Activated CD4-positive, alpha-beta T cell treated with anti-CD3 and anti-CD28 coated beads, Interleukin-2, amount 10 ng/mL, durations not matched to agents 24 days and 14 days (primary cell): ENCODE measurements around the gene EXOC3L2. TPM values are rescaled to one million over a fixed set of nuclear protein-coding genes. Genes with fewer than 3 reads are reported as not detected.

Experiments used
- DNase-seq: peaks from one replicate; pipeline ENCODE4 v3.0.0; 2022
- H3K27ac Mint-ChIP-seq: one replicate; pipeline ENCODE4 v1.8.0; 2022; ENCODE audit warnings: mild to moderate bottlenecking, mixed read lengths
- H3K27me3 Mint-ChIP-seq: one replicate; pipeline ENCODE4 v1.8.0; 2022; ENCODE audit warnings: mixed read lengths
- H3K36me3 Mint-ChIP-seq: one replicate; pipeline ENCODE4 v1.8.0; 2022; ENCODE audit warnings: low read depth, mild to moderate bottlenecking, mixed read lengths
- H3K4me1 Mint-ChIP-seq: one replicate; pipeline ENCODE4 v1.8.0; 2021; ENCODE audit warnings: mixed read lengths
- H3K4me3 Mint-ChIP-seq: one replicate; pipeline ENCODE4 v1.8.0; 2022; ENCODE audit warnings: mild to moderate bottlenecking, moderate library complexity, mixed read lengths
- H3K9me3 Mint-ChIP-seq: one replicate; pipeline ENCODE4 v1.8.0; 2021; ENCODE audit warnings: mixed read lengths
- intact Hi-C: fragments of 100-400 bp; cut with micrococcal nuclease; formaldehyde crosslinking; loops from one replicate; pipeline ENCODE4 v1.15.1; 2023
- total RNA-seq: library from RNA; stranded (reverse); gene quantifications from 2 replicates; pipeline ENCODE4 v1.2.3, GENCODE V29; 2022

The EXOC3L2 gene
- total RNA-seq, 1 donor from 2014 or later: not detected

DNA sequence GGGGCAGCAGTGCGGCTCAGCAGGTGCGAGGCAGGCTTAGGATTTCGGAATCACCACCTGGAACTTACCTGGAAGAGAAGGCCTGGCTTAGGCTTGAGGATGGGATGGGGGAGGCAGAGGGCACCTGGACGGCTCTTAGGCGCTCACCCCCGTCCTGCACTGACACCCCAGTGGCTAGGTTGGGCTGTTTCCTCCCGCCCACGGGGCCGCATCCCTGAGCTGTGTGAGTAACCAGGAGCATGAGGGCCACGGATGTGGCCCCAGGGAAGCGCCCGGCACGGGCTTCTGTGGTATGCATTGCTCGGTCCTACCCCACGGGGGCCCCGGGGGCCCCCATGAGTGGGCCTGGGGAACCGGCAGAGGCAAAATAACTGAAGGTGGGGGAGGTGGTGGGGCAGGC lies 82.1 kb downstream of the EXOC3L2 start:
- no peak overlapping the region for H3K4me3 Mint-ChIP-seq
- H3K27ac Mint-ChIP-seq: no peak overlapping the region
- peaks cover 16% of the 10 kb centered on the region for H3K4me1 Mint-ChIP-seq
- intact Hi-C loops: loop anchor here (5.0 kb wide), 1 partner anchor 46 kb away; no protein-coding TSS in a partner anchor
- peaks cover 3% of the 10 kb centered on the region for H3K36me3 Mint-ChIP-seq
- DNase-seq: no peak
- H3K9me3 Mint-ChIP-seq: no peaks in the 10 kb centered on the region
- H3K27me3 Mint-ChIP-seq: peaks cover 4% of the 10 kb centered on the region

DNA sequence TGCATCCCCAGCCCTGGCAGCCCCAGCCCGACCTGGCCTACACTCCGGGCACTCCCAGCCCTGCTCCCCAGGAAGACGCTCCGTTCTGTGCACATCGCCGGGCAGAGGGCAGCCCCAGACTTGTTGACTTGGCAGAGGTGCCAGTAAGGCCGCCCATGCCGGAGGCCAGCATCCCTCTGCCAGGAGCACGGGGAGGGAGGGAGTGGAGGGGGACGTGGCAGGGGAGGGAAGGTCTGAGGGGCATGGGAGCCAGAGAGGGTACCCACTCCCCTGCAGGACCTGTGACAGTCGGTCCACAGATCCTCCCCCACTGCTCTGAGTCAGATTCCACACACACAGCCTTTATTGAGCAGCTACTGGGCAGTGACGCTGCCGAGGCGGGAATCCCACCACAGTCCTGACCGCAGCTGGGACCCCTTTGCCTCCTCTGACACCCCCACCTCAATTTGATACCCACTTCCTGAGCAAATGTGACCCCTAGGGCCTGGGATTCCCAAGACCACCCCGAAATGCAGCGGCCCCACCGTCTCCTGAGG lies 82.5 kb downstream of the EXOC3L2 start:
- DNase-seq: no peak
- Mint-ChIP-seq H3K36me3 (peaks cover 3% of the 10 kb centered on the region), H3K4me3 (no peak overlapping the region), H3K9me3 (no peaks in the 10 kb centered on the region), H3K27ac (no peak overlapping the region), H3K4me1 (peaks cover 18% of the 10 kb centered on the region), H3K27me3 (peaks cover 8% of the 10 kb centered on the region)
- intact Hi-C loops: loop anchor here (5.0 kb wide), 1 partner anchor 45 kb away; no protein-coding TSS in a partner anchor

Other genes starting within 250 kb of the EXOC3L2 start
- 67.6 and 72.7 TPM in 2 replicates for gene RELB, start 243.9 kb downstream of the EXOC3L2 start, total RNA-seq
- gene CLASRP, start 206.4 kb downstream of the EXOC3L2 start, total RNA-seq: 107 and 111 TPM in 2 replicates
- gene ZNF296, start 168.9 kb downstream of the EXOC3L2 start, total RNA-seq: 4.7 and 5.3 TPM in 2 replicates
- gene GEMIN7, start 166.1 kb downstream of the EXOC3L2 start, total RNA-seq: 51.5 and 54.3 TPM in 2 replicates
- gene PPP1R37, start 152.2 kb downstream of the EXOC3L2 start, total RNA-seq: 20.3 and 21.8 TPM in 2 replicates
- 0.16 and 0.28 TPM in 2 replicates for gene NKPD1, start 84.4 kb downstream of the EXOC3L2 start, total RNA-seq
- gene TRAPPC6A, start 67.2 kb downstream of the EXOC3L2 start, total RNA-seq: 24.7 and 28.5 TPM in 2 replicates
- 10.1 and 12.2 TPM in 2 replicates for gene BLOC1S3, start 66.6 kb downstream of the EXOC3L2 start, total RNA-seq
- 26.1 and 29.0 TPM in 2 replicates for gene MARK4, start 5.9 kb upstream of the EXOC3L2 start, total RNA-seq
- not detected in 2 replicates for gene CKM, start 77.5 kb upstream of the EXOC3L2 start, total RNA-seq
- not detected in 2 replicates for gene KLC3, start 95.3 kb upstream of the EXOC3L2 start, total RNA-seq
- gene ERCC2, start 125.2 kb upstream of the EXOC3L2 start, total RNA-seq: 30.9 and 33.6 TPM in 2 replicates
- 12.7 and 13.4 TPM in 2 replicates for gene PPP1R13L, start 159.7 kb upstream of the EXOC3L2 start, total RNA-seq
- 25.3 and 26.5 TPM in 2 replicates for gene POLR1G, start 161.2 kb upstream of the EXOC3L2 start, total RNA-seq
- 123 and 124 TPM in 2 replicates for gene ERCC1, start 178.5 kb upstream of the EXOC3L2 start, total RNA-seq
- gene FOSB, start 222.6 kb upstream of the EXOC3L2 start, total RNA-seq: 11.3 TPM in 2 replicates